ENCODE data around the gene USF2.

The USF2 gene

DNA sequence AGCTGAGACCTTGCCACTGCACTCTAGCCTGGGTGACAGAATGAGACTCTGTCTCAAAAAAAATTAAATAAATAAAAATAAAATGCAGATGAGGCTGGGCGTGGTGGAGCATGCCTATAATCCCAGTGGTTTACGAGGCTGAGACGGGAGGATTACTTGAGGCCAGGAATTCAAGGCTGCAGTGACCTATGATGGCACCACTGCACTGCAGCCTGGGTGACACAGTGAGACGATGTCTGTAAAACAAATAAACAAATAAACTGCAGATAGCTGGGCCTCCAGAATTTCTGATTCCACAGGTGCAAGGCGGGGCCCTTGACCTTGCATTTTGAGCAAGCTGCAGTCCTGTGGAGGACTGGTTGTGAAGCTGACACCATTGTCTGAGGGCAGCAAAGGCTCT is 20.1 kb downstream of the USF2 start:
- no peaks in the 10 kb centered on the region for H3K79me1 ChIP-seq (replicated peaks; ENCODE audit: low read length, poor library complexity, severe bottlenecking)
- H3K27ac ChIP-seq (ENCODE audit: low read length, poor library complexity, severe bottlenecking) = no peak overlapping the region
- no peak overlapping the region for H4K91ac ChIP-seq (ENCODE audit: low read length)
- DNase-seq = no peak
- no peak overlapping the region for H2BK15ac ChIP-seq (ENCODE audit: low read depth, poor library complexity, severe bottlenecking)
- H3K4me3 ChIP-seq (ENCODE audit: insufficient read depth in 1 of 2, low read depth in 1 of 2, low read length in 2 of 2) = no peak overlapping the region
- no peak overlapping the region for H3K4me2 ChIP-seq (ENCODE audit: low read length, poor library complexity, severe bottlenecking)
- no peak overlapping the region for H2AFZ ChIP-seq (ENCODE audit: low read depth, low read length)
- no peak overlapping the region for H2BK5ac ChIP-seq (ENCODE audit: low read depth, low read length, poor library complexity, severe bottlenecking)
- no peak overlapping the region for H2AK5ac ChIP-seq (ENCODE audit: low read length, severe bottlenecking)
- H2BK12ac ChIP-seq (ENCODE audit: low read length in 2 of 2) = no peak overlapping the region
- H3K36me3 ChIP-seq (ENCODE audit: control insufficient read depth in 1 of 2, insufficient read depth in 2 of 2, low read depth in 1 of 2, low read length in 2 of 2) = no peaks in the 10 kb centered on the region
- WGBS = 79% methylated on average over 5 of the region's 5 CpGs
- H3K23ac ChIP-seq (ENCODE audit: low read length in 2 of 2) = no peak overlapping the region
- no peaks in the 10 kb centered on the region for H3K4me1 ChIP-seq (ENCODE audit: control insufficient read depth, insufficient read depth, low read depth, low read length)
- no peak overlapping the region for H3K14ac ChIP-seq (ENCODE audit: low read length in 2 of 2)
- H3K27me3 ChIP-seq (ENCODE audit: control insufficient read depth in 1 of 2, insufficient read depth in 1 of 2, low read length in 2 of 2) = peaks cover 20 to 49% of the 10 kb centered on the region in 2 experiments
- H3K4ac ChIP-seq (ENCODE audit: low read depth in 1 of 2, low read length in 2 of 2) = no peak overlapping the region
- H4K8ac ChIP-seq (ENCODE audit: low read length) = no peak overlapping the region
- no peaks in the 10 kb centered on the region for H3K9me3 ChIP-seq (ENCODE audit: control insufficient read depth, low read length)
- no peak overlapping the region for H3K9ac ChIP-seq (ENCODE audit: low read length)
- no peak overlapping the region for H2BK120ac ChIP-seq (ENCODE audit: low read depth, low read length)
- H3K18ac ChIP-seq (ENCODE audit: low read depth in 1 of 2, low read length in 2 of 2) = no peak overlapping the region

DNA sequence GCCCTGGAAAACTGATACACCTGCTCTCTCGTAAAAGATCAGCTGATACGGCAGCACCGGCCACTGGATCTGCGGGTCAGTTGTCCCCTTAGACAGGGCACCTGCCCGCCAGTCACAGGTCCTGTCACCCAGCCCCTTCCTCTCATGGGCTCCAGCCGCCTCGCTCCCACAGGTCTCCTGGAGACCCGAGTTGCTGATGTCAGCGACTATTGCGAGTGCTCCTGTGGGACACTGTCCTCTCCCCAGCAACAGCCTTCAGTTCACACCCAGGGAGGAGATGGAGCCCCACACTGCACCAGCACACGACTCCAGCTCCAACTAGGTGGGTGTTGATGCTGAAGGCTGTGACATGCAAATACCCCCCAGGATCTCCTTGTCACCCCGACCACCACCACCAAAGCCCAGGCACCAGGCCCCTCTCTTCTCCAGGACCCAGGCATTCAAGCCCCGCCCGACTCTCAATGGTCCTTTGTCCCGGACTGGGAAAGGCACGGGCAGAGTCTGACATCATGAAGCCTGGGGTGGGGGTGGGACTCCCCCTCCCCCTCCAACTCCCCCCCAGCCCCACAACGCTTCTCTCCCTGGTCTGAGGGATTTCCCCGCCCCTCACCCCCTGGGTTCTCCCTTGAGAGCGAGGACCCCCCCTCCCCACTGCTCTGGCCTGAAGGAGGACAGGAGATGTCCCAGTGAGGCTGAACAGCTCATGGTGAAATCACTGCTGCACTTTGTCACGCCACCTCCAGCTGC is 21.8 kb downstream of the USF2 start:
- H3K14ac ChIP-seq (ENCODE audit: low read length in 2 of 2) = no peak overlapping the region
- no peak overlapping the region for H3K27ac ChIP-seq (ENCODE audit: low read length, poor library complexity, severe bottlenecking)
- H3K4me1 ChIP-seq (ENCODE audit: control insufficient read depth, insufficient read depth, low read depth, low read length) = no peaks in the 10 kb centered on the region
- no peak overlapping the region for H2BK12ac ChIP-seq (ENCODE audit: low read length in 2 of 2)
- no peaks in the 10 kb centered on the region for H3K79me1 ChIP-seq (replicated peaks; ENCODE audit: low read length, poor library complexity, severe bottlenecking)
- no peak for DNase-seq
- H2BK5ac ChIP-seq (ENCODE audit: low read depth, low read length, poor library complexity, severe bottlenecking) = no peak overlapping the region
- no peaks in the 10 kb centered on the region for H3K9me3 ChIP-seq (ENCODE audit: control insufficient read depth, low read length)
- H3K23ac ChIP-seq (ENCODE audit: low read length in 2 of 2) = no peak overlapping the region
- no peak overlapping the region for H3K18ac ChIP-seq (ENCODE audit: low read depth in 1 of 2, low read length in 2 of 2)
- H2BK15ac ChIP-seq (ENCODE audit: low read depth, poor library complexity, severe bottlenecking) = no peak overlapping the region
- no peak overlapping the region for H3K9ac ChIP-seq (ENCODE audit: low read length)
- no peak overlapping the region for H2BK120ac ChIP-seq (ENCODE audit: low read depth, low read length)
- H2AFZ ChIP-seq (ENCODE audit: low read depth, low read length) = no peak overlapping the region
- H3K36me3 ChIP-seq (ENCODE audit: control insufficient read depth in 1 of 2, insufficient read depth in 2 of 2, low read depth in 1 of 2, low read length in 2 of 2) = no peaks in the 10 kb centered on the region
- H3K27me3 ChIP-seq (ENCODE audit: control insufficient read depth in 1 of 2, insufficient read depth in 1 of 2, low read length in 2 of 2) = peaks cover 13 to 56% of the 10 kb centered on the region in 2 experiments
- H4K8ac ChIP-seq (ENCODE audit: low read length) = no peak overlapping the region
- H2AK5ac ChIP-seq (ENCODE audit: low read length, severe bottlenecking) = no peak overlapping the region
- H3K4ac ChIP-seq (ENCODE audit: low read depth in 1 of 2, low read length in 2 of 2) = no peak overlapping the region
- no peak overlapping the region for H3K4me3 ChIP-seq (ENCODE audit: insufficient read depth in 1 of 2, low read depth in 1 of 2, low read length in 2 of 2)
- no peak overlapping the region for H4K91ac ChIP-seq (ENCODE audit: low read length)
- H3K4me2 ChIP-seq (ENCODE audit: low read length, poor library complexity, severe bottlenecking) = no peak overlapping the region
- WGBS = 71% methylated on average over 20 of the region's 20 CpGs

DNA sequence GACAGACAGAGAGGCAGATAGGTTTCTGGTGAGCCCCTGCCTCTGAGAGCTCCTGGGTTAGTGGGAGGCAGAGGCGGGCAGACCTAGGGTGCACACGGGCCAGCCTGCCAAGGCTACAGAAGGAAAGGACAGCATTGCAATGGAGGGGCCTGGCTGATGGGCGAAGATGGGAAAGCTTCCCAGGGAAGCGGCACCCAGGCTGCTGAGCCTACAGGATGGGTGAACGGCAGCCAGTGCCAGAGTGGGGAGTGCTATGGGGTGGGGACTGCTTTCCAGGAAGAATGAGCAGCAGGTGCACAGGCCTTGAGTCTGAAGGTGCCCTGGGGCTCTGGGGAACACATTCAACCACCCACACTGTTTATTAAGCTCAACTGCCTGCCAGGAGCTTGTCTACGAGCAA is 22.5 kb downstream of the USF2 start:
- Histone ChIP-seq H2BK5ac (ENCODE audit: low read depth, low read length, poor library complexity, severe bottlenecking) (no peak overlapping the region), H3K4me1 (ENCODE audit: control insufficient read depth, insufficient read depth, low read depth, low read length) (no peaks in the 10 kb centered on the region), H3K79me1 (replicated peaks; ENCODE audit: low read length, poor library complexity, severe bottlenecking) (no peaks in the 10 kb centered on the region), H3K18ac (ENCODE audit: low read depth in 1 of 2, low read length in 2 of 2) (no peak overlapping the region), H2AFZ (ENCODE audit: low read depth, low read length) (no peak overlapping the region), H4K91ac (ENCODE audit: low read length) (no peak overlapping the region), H3K4me3 (ENCODE audit: insufficient read depth in 1 of 2, low read depth in 1 of 2, low read length in 2 of 2) (no peak overlapping the region), H3K4me2 (ENCODE audit: low read length, poor library complexity, severe bottlenecking) (no peak overlapping the region), H3K27ac (ENCODE audit: low read length, poor library complexity, severe bottlenecking) (no peak overlapping the region), H2BK15ac (ENCODE audit: low read depth, poor library complexity, severe bottlenecking) (no peak overlapping the region), H2BK12ac (ENCODE audit: low read length in 2 of 2) (no peak overlapping the region), H3K9ac (ENCODE audit: low read length) (no peak overlapping the region), H3K4ac (ENCODE audit: low read depth in 1 of 2, low read length in 2 of 2) (no peak overlapping the region), H2AK5ac (ENCODE audit: low read length, severe bottlenecking) (no peak overlapping the region), H3K23ac (ENCODE audit: low read length in 2 of 2) (peak overlapping the region in 1 of 2 experiments; percentile 14), H3K14ac (ENCODE audit: low read length in 2 of 2) (no peak overlapping the region), H3K27me3 (ENCODE audit: control insufficient read depth in 1 of 2, insufficient read depth in 1 of 2, low read length in 2 of 2) (peaks cover 13 to 63% of the 10 kb centered on the region in 2 experiments), H4K8ac (ENCODE audit: low read length) (no peak overlapping the region), H2BK120ac (ENCODE audit: low read depth, low read length) (no peak overlapping the region), H3K36me3 (ENCODE audit: control insufficient read depth in 1 of 2, insufficient read depth in 2 of 2, low read depth in 1 of 2, low read length in 2 of 2) (no peaks in the 10 kb centered on the region), H3K9me3 (ENCODE audit: control insufficient read depth, low read length) (no peaks in the 10 kb centered on the region)
- 86% methylated on average over 5 of the region's 6 CpGs for WGBS
- DNase-seq = no peak

DNA sequence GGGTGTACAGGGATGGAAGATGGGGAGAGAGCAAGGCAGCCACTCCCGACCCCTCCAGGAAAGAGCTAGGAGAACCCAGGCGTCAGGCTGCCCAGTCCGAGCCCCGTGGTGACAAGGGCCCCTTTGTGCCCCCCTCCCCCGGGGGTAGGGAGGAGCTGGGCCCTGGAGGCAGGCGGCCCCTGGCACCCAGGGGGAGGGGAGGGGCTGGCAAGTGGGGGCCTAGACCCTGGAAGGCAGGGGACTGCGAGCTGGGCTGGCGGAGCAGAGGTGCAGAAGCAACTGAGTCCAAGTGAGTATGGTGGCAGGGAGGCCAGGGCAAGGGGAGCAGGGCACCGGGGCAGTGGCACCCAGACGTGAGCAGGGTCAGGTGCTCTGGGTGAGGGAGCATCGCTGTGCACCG is 23.2 kb downstream of the USF2 start, which contains the start of gene MAG:
Gene MAG (plus strand): TSS at position 246 of the 400 bp plus-strand sequence. CDS start 3,248 bp downstream, outside the sequence.
- Histone ChIP-seq H3K36me3 (ENCODE audit: control insufficient read depth in 1 of 2, insufficient read depth in 2 of 2, low read depth in 1 of 2, low read length in 2 of 2) (no peaks in the 10 kb centered on the region), H3K23ac (ENCODE audit: low read length in 2 of 2) (peak within 1 kb of the TSS in 1 of 2 experiments; percentile 14), H3K18ac (ENCODE audit: low read depth in 1 of 2, low read length in 2 of 2) (no peak within 1 kb of the TSS), H3K4me1 (ENCODE audit: control insufficient read depth, insufficient read depth, low read depth, low read length) (no peaks in the 10 kb centered on the region), H3K4ac (ENCODE audit: low read depth in 1 of 2, low read length in 2 of 2) (no peak within 1 kb of the TSS), H4K8ac (ENCODE audit: low read length) (no peak within 1 kb of the TSS), H2AFZ (ENCODE audit: low read depth, low read length) (no peak within 1 kb of the TSS), H2BK15ac (ENCODE audit: low read depth, poor library complexity, severe bottlenecking) (no peak within 1 kb of the TSS), H2BK5ac (ENCODE audit: low read depth, low read length, poor library complexity, severe bottlenecking) (no peak within 1 kb of the TSS), H2BK120ac (ENCODE audit: low read depth, low read length) (no peak within 1 kb of the TSS), H3K4me3 (ENCODE audit: insufficient read depth in 1 of 2, low read depth in 1 of 2, low read length in 2 of 2) (no peak within 1 kb of the TSS), H3K27me3 (ENCODE audit: control insufficient read depth in 1 of 2, insufficient read depth in 1 of 2, low read length in 2 of 2) (peaks cover 13 to 70% of the 10 kb centered on the region in 2 experiments), H3K9ac (ENCODE audit: low read length) (no peak within 1 kb of the TSS), H4K91ac (ENCODE audit: low read length) (no peak within 1 kb of the TSS), H3K9me3 (ENCODE audit: control insufficient read depth, low read length) (no peaks in the 10 kb centered on the region), H3K79me1 (replicated peaks; ENCODE audit: low read length, poor library complexity, severe bottlenecking) (no peaks in the 10 kb centered on the region), H3K27ac (ENCODE audit: low read length, poor library complexity, severe bottlenecking) (no peak within 1 kb of the TSS), H3K4me2 (ENCODE audit: low read length, poor library complexity, severe bottlenecking) (no peak within 1 kb of the TSS), H3K14ac (ENCODE audit: low read length in 2 of 2) (no peak within 1 kb of the TSS), H2BK12ac (ENCODE audit: low read length in 2 of 2) (no peak within 1 kb of the TSS), H2AK5ac (ENCODE audit: low read length, severe bottlenecking) (no peak within 1 kb of the TSS)
- 86% methylated on average over 12 of the region's 12 CpGs for WGBS
- no peak for DNase-seq
